ENCODE data around the gene PRSS57. TPM values are rescaled to one million over a fixed set of nuclear protein-coding genes. Genes with fewer than 3 reads are reported as not detected.

The PRSS57 gene
- total and polyA plus RNA-seq, 2 of the 8 experiments (the other 6 are each of a cell fraction or from before 2014, with no cell fraction given), result not detected

GRCh38 chr19:741506-742131, 46.4 kb upstream of the PRSS57 start (continued):
- no peak for TF ChIP-seq CBX8 (IDR thresholded peaks at IDR 0.05; ENCODE audit: borderline replicate concordance, low read depth, low read length)
- no peak for TF ChIP-seq MAX (IDR thresholded peaks at IDR 0.05)
- TF ChIP-seq CTCF (IDR thresholded peaks at IDR 0.05; ENCODE audit: control extremely low read depth in 1 of 3, insufficient read depth in 1 of 3, low read depth in 1 of 3, low read length in 3 of 3), result peak; percentile 63 to 73 (median 70)
- TF ChIP-seq KDM4A (IDR thresholded peaks at IDR 0.05; ENCODE audit: low read depth, low read length, severe bottlenecking), result no peak
- no peak for TF ChIP-seq SP2 (IDR thresholded peaks at IDR 0.05; ENCODE audit: low read length)
- no peak for TF ChIP-seq RFX5 (IDR thresholded peaks at IDR 0.05; ENCODE audit: borderline replicate concordance, low read depth, low read length)
- no peak for TF ChIP-seq BCL11A (IDR thresholded peaks at IDR 0.05; ENCODE audit: low read depth in 2 of 2, low read length in 2 of 2)
- no peak for TF ChIP-seq PHF8 (conservative IDR thresholded peaks at IDR 0.05; ENCODE audit: low read depth, low read length)
- no peak for TF ChIP-seq ATF2 (IDR thresholded peaks at IDR 0.05; ENCODE audit: low read length)
- TF ChIP-seq CHD1 (IDR thresholded peaks at IDR 0.05; ENCODE audit: low read depth, low read length), result no peak
- TF ChIP-seq GTF2F1 (IDR thresholded peaks at IDR 0.05; ENCODE audit: borderline replicate concordance, low read depth, low read length), result no peak
- no peak for TF ChIP-seq EP300 (IDR thresholded peaks at IDR 0.05; ENCODE audit: borderline replicate concordance in 1 of 2, low read depth in 2 of 2, low read length in 2 of 2)
- no peak for TF ChIP-seq SUZ12 (IDR thresholded peaks at IDR 0.05; ENCODE audit: low read length)
- TF ChIP-seq HDAC2 (IDR thresholded peaks at IDR 0.05; ENCODE audit: borderline replicate concordance in 1 of 2, low read depth in 2 of 2, low read length in 2 of 2), result 0 out of 4 replicates have a peak, but pooled peaks of 1 of the 2 experiments have one; percentile 49
- no peak for TF ChIP-seq TAF7 (optimal IDR thresholded peaks at IDR 0.05; ENCODE audit: borderline replicate concordance, low read depth, low read length)
- no peak for TF ChIP-seq RXRA (IDR thresholded peaks at IDR 0.05; ENCODE audit: insufficient read depth, low read depth, low read length)
- TF ChIP-seq KDM1A (IDR thresholded peaks at IDR 0.05; ENCODE audit: borderline replicate concordance, low read length), result no peak
- no peak for TF ChIP-seq SAP30 (IDR thresholded peaks at IDR 0.05; ENCODE audit: insufficient read depth, insufficient replicate concordance, low read length)
- TF ChIP-seq TCF12 (IDR thresholded peaks at IDR 0.05; ENCODE audit: low read depth, low read length), result no peak

Measured in H1 (cell line).